B cell (primary cell): ENCODE results near the gene CBX4. TPM values are rescaled to one million over a fixed set of nuclear protein-coding genes. Genes with fewer than 3 reads are reported as not detected.

Experiments used
- ATAC-seq: fragments of 200-7000 bp; cut with Tn5 transposase; one replicate; pipeline ENCODE4 v1.10.0; 2021; ENCODE audit warnings: low read depth, mild to moderate bottlenecking, moderate number of reproducible peaks, moderate library complexity
- CTCF ChIA-PET: fragments of 350-600 bp; sonication (Branson Sonifier 250); formaldehyde crosslinking; loops from one replicate; lab custom pipeline; 2021; ENCODE audit warnings: antibody characterized with exemption, inconsistent platforms; lab: Charles Lee
- POLR2A ChIA-PET: fragments of 350-600 bp; sonication (Branson Sonifier 250); formaldehyde crosslinking; loops from one replicate; lab custom pipeline; 2021; ENCODE audit warnings: antibody characterized with exemption; lab: Charles Lee
- DNase-seq: peaks from one replicate; pipeline ENCODE4 v3.0.0; 2013
- H2AFZ ChIP-seq: 2 replicates; pipeline ENCODE4 v1.6.1; 2012; ENCODE audit warnings: mild to moderate bottlenecking, low read depth, low read length; ENCODE audit not compliant: insufficient read depth, poor library complexity, severe bottlenecking
- H3K27ac ChIP-seq, 2 donors: 1 replicate in 1 of 2; 2 replicates in 1 of 2; pipeline ENCODE4 v1.5.1; 2012 to 2013; ENCODE audit warnings: low read length in 2 of 2, mild to moderate bottlenecking in 2 of 2, moderate library complexity in 1 of 2
- H3K27me3 ChIP-seq, 4 experiments: fragments of 200-600 bp in 1 of 4; sonication (generic) in 1 of 4; replicated peaks in 1 of 4; 1 replicate in 2 of 4; 2 replicates in 2 of 4; pipeline versions ENCODE4 v1.6.1 to v1.7.0; 2013 to 2016; ENCODE audit warnings: low read length in 3 of 4, mild to moderate bottlenecking in 2 of 4, mixed read lengths in 1 of 4, moderate library complexity in 1 of 4; ENCODE audit not compliant: insufficient read depth in 4 of 4, control insufficient read depth in 3 of 4; ENCODE audit errors: control extremely low read depth in 1 of 4
- H3K36me3 ChIP-seq, 2 experiments: replicated peaks in 1 of 2; 1 replicate in 1 of 2; 2 replicates in 1 of 2; pipeline versions ENCODE4 v1.6.1 to v1.7.1; 2013; ENCODE audit warnings: low read length in 1 of 2; ENCODE audit not compliant: insufficient read depth in 2 of 2, control insufficient read depth in 1 of 2; ENCODE audit errors: control extremely low read depth in 1 of 2, extremely low read depth in 1 of 2
- H3K4me1 ChIP-seq, 2 donors: fragments of 200-600 bp in 1 of 2; sonication (generic) in 1 of 2; 1 replicate in 1 of 2; 2 replicates in 1 of 2; pipeline versions ENCODE4 v1.5.1 to v1.6.1; 2013 to 2017; ENCODE audit warnings: low read length in 2 of 2; ENCODE audit not compliant: control insufficient read depth in 2 of 2, insufficient read depth in 2 of 2
- H3K4me2 ChIP-seq: replicated peaks from 2 replicates; pipeline ENCODE3; 2012; ENCODE audit warnings: mild to moderate bottlenecking, low read depth, low read length; ENCODE audit not compliant: poor library complexity, severe bottlenecking
- H3K4me3 ChIP-seq, 5 experiments: fragments of 200-600 bp in 1 of 5; sonication (generic) in 1 of 5; 1 replicate in 3 of 5; 2 replicates in 2 of 5; pipeline versions ENCODE4 v1.5.1 to v1.7.0; 2011 to 2016; ENCODE audit warnings: low read length in 4 of 5, mild to moderate bottlenecking in 4 of 5, low read depth in 2 of 5, control low read depth in 1 of 5, moderate library complexity in 1 of 5; ENCODE audit not compliant: insufficient read depth in 1 of 5; ENCODE audit errors: control extremely low read depth in 1 of 5, extremely low read depth in 1 of 5
- H3K79me2 ChIP-seq: fragments of 200-600 bp; sonication (generic); one replicate; pipeline ENCODE4 v1.6.0; 2016; ENCODE audit warnings: low read length; ENCODE audit not compliant: control insufficient read depth, insufficient read depth
- H3K9ac ChIP-seq: fragments of 200-600 bp; sonication (generic); 2 replicates; pipeline ENCODE4 v1.6.1; 2017; ENCODE audit warnings: mild to moderate bottlenecking, low read length, moderate library complexity
- H3K9me3 ChIP-seq, 3 donors: one replicate each; pipeline versions ENCODE4 v1.6.1 to v1.7.1; 2013; ENCODE audit warnings: low read length in 2 of 3; ENCODE audit not compliant: control insufficient read depth in 2 of 3, insufficient read depth in 1 of 3; ENCODE audit errors: control extremely low read depth in 1 of 3
- H4K20me1 ChIP-seq: 2 replicates; pipeline ENCODE4 v1.6.0; 2012; ENCODE audit warnings: mild to moderate bottlenecking, low read length; ENCODE audit not compliant: insufficient read depth, control insufficient read depth, poor library complexity, severe bottlenecking
- H3K27ac Mint-ChIP-seq: one replicate; pipeline ENCODE4 v1.8.0; 2021; ENCODE audit warnings: mixed read lengths
- H3K27me3 Mint-ChIP-seq: one replicate; pipeline ENCODE4 v1.8.0; 2021; ENCODE audit warnings: mixed read lengths
- H3K4me1 Mint-ChIP-seq: one replicate; pipeline ENCODE4 v1.8.0; 2021; ENCODE audit warnings: mixed read lengths
- H3K4me3 Mint-ChIP-seq: one replicate; pipeline ENCODE4 v1.8.0; 2021; ENCODE audit warnings: mixed read lengths
- H3K9me3 Mint-ChIP-seq: one replicate; pipeline ENCODE4 v1.8.0; 2022; ENCODE audit warnings: mixed read lengths; ENCODE audit not compliant: insufficient read depth
- CTCF ChIP-seq: fragments of 200-600 bp; IDR thresholded peaks from one replicate; pipeline ENCODE4 v1.8.0; 2022; ENCODE audit warnings: antibody characterized with exemption, mild to moderate bottlenecking
- EZH2 ChIP-seq: IDR thresholded peaks from 2 replicates; pipeline ENCODE4 v1.6.1; 2012; ENCODE audit warnings: borderline replicate concordance, low read depth, mild to moderate bottlenecking, moderate library complexity, low read length; ENCODE audit not compliant: insufficient read depth, poor library complexity, severe bottlenecking
- WGBS: methylation state at CpG from one replicate; pipeline ENCODE4 v1.1.5; 2013; ENCODE audit warnings: missing lambda C conversion rate; ENCODE audit not compliant: insufficient coverage; 5-methylcytosine and 5-hydroxymethylcytosine counted together
- intact Hi-C: fragments of 100-400 bp; cut with micrococcal nuclease; formaldehyde crosslinking; loops from one replicate; pipeline ENCODE4 v1.10.0; 2022
- polyA plus RNA-seq: library from polyadenylated mRNA; depleted of rRNA; stranded (reverse); fragments of >200 nt; gene quantifications from 2 replicates; pipeline ENCODE4 v1.2.3, GENCODE V29; 2012
- total RNA-seq, 2 donors: library from RNA; stranded (reverse); fragments of 120-200 nt in 1 of 2; gene quantifications; 1 replicate in 1 of 2; 2 replicates in 1 of 2; pipeline versions ENCODE4 v1.2.3 to v1.2.4, GENCODE V29; 2013 to 2022

CBX4 gene
- total and polyA plus RNA-seq, 2 donors (not counting 1 experiment from before 2014, with no cell fraction given): 81.9 to 115 TPM

DNA sequence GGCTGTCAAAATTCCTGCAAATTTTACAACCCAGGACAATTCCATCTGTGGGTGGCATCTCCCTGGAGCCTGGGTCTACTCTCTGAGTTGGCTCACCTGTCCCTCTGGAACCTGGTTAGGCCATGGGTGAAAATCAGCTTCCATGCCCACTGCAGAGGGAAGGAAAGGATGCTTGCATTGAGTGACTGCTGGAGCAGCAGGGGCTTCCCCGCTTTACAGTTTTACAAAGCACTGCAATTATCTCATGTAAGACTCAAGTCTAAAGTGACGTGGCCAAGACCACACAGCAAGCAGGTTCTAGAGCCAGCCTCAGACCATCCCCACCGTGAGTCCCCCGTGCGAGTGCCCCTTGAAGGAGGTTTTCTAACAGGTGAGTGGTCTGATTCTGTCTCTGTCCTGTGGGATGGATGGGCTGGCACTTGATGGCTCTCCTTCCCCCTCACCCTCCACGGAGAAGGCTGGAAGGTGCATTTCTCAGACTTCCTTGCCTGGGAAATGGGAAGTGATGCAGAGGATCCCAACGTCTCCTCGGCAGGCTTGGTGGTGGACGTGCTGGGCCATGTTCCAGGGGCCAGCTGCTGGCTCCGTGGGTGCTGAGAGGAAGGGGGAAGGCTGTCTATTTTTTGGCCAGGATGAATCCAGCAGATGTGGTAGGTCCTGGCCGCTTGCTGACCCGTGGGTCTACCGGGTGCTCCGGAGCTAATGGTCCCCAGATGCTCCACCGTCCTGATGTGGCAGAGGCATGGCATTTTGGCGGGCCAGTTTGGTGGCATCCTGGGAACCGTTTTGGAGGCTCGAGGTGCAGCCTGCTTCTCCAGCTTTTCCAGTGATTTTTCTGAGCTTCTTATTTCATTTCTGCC is 26.3 kb upstream of the CBX4 start:
- POLR2A ChIA-PET: no interaction called here

More for the DNA sequence above, 26.3 kb upstream of the CBX4 start:
- no peak for DNase-seq
- no peak for ATAC-seq
- no peaks in the 10 kb centered on the region for H3K36me3 ChIP-seq
- H3K27me3 ChIP-seq: peaks cover 0 to 22% (median 2%) of the 10 kb centered on the region in 4 experiments
- H3K4me3 ChIP-seq: no peak overlapping the region
- peaks cover 5 to 39% of the 10 kb centered on the region in 2 donors for H3K4me1 ChIP-seq
- H3K27ac ChIP-seq: no peak overlapping the region
- H3K9me3 ChIP-seq: no peaks in the 10 kb centered on the region
- no peak overlapping the region for H3K4me2 ChIP-seq
- H3K27ac Mint-ChIP-seq: no peak overlapping the region
- H3K27me3 Mint-ChIP-seq: peaks cover 25% of the 10 kb centered on the region
- TF ChIP-seq EZH2 (no peak), CTCF (no peak)
- H3K79me2 ChIP-seq: no peaks in the 10 kb centered on the region
- no peak overlapping the region for H2AFZ ChIP-seq
- intact Hi-C loops: no loop called here
- 82% methylated on average over 14 of the region's 18 CpGs for WGBS
- H4K20me1 ChIP-seq: no peaks in the 10 kb centered on the region
- no peak overlapping the region for H3K9ac ChIP-seq
- H3K4me3 Mint-ChIP-seq: no peak overlapping the region
- H3K4me1 Mint-ChIP-seq: peaks cover 18% of the 10 kb centered on the region
- CTCF ChIA-PET: interaction anchor here (1.5 kb wide), 1 partner anchor 19 kb away, joined by 3 read pairs; no protein-coding TSS in a partner anchor
- no peaks in the 10 kb centered on the region for H3K9me3 Mint-ChIP-seq
